GM19328 (cell line): Measurements from ENCODE around the gene SLC41A1.

ENCODE experiments used
- ATAC-seq: cut with Tn5 transposase; IDR thresholded peaks from one replicate; pipeline ENCODE4 v1.9.1; 2021; ENCODE audit warnings: mild to moderate bottlenecking, moderate library complexity; ENCODE audit not compliant: unreplicated experiment

SLC41A1 gene

DNA sequence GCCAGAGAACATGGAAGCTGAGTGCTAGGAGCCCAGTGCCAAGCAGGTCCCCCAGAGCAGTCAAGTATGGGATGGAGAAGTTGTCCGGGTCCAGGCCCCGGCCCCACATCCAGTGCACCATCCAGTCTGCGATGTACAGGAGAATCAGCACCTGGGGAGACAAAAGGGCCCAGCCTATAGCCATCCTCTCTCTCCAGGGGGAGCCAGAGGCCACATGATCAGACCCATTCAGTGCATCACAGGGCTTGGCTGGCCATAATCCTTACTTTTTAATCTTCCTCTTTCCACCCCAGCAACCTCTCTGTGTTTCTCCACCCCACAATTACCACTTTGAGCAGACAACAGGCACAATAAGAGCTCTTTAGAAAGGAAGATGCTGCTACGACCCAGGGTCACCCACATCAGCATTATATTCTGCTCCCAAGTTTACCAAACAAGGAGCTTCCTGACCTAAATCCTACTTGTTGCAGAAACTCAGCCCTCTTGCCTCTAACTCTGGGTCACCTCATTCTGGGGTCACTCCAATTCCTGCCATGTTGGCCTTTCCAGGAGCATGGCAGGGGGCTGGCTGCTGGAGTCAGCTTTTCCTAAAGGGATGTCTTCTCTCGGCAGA lies 21.3 kb downstream of the SLC41A1 start:
- ATAC-seq: no peak

- no peak for ATAC-seq
Measured at GRCh38 chr1:205787287-205787916, 25.6 kb downstream of the SLC41A1 start.

DNA sequence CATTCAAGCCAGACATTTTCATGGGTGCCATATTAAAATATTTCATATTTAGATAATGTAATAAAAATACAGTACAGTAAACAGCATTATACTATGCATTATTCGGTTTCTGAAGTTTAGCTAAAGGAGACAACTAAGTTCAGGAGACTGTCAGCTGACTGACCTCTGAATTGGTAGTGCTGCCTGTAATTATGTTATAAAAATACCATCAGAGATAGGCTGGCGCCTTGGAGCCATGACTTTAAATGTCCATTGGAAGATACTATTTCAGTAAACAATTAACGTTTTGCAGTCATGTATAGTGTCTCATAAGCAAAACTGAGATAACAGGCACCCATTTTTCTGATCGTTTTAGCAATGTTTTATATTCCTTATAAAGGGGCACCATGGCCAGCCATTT lies 26.4 kb downstream of the SLC41A1 start:
- ATAC-seq: no peak

- ATAC-seq: no peak
Measured at GRCh38 chr1:205785446-205785845, 27.6 kb downstream of the SLC41A1 start.

DNA sequence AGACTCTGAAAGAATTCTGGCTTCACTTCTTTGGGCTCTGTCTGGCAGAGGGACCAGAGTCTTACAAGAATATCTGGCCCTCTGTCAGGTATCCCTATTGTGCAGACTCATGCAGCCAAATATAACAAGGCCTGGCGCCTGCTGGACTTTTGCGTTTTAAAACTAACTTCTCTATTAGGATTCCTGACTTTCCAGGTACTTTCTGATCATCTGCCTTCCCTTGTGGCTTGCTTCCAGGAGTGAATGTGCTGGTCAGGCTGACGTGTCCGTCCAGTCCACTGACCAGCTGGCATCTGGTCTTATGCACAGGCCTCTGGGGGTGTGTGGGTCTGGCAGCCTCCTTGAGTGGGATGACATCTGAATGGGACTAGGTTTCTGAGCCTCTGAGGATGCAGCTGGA lies 29.1 kb downstream of the SLC41A1 start:
- ATAC-seq: no peak

- ATAC-seq: no peak
Measured at GRCh38 chr1:205783433-205783795, 29.6 kb downstream of the SLC41A1 start.

DNA sequence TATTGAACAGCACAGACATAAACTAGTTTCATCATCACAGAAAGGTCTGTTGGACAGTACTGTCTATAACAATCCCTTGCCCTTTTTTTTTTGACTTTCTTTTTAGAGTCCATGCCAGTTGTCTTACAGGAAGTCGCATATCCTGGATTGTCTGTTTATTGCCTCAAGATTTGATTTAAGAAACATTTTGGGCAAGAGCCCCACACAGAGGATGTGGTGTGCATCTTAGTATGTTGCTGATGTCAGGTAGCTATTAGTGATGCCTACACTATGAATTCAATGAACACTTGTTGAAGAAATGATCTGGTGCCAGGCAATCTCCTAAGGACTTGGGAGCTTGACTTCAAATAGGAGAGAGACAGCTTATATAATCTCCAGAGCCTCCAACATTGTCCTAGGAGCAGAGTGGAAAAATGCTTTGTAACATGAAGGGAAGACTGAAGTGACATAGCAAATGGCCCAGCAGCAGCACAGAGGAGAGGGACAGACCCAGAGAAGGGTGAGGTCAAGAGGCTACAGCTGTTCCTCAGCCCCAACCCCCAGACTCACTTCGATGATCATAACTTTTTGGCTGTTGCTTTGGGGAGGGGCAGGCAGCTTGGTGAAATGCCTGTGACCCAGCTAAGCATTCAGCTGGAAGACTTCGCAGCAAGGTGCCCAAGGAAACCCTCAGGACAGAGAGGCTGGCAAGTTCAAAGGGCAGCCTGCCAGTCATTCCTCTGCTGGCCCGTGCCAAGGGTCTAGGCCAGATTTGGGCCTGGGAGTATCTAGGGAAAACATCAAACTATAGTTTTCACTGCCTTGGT lies 30.2 kb downstream of the SLC41A1 start:
- no peak for ATAC-seq

- ATAC-seq: no peak
Measured at GRCh38 chr1:205780335-205780734, 32.7 kb downstream of the SLC41A1 start.

DNA sequence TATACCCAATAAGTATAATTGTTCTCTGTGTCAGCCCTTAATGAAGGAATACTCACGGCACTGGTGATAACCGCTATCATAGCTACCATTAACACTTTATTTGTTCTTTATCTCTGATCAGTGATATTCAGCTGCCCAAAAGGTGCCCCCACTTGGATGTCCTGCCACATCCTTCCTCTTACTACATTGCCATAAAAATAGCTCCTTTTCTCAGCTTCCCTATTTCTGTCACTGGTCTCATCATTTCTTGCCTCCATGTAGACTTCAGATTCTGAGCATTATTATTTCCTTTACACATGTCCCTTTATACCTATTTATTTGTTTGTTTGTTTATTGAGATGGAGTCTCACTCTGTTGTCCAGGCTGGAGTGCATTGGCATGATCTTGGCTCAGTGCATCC lies 35.0 kb downstream of the SLC41A1 start:
- no peak for ATAC-seq

DNA sequence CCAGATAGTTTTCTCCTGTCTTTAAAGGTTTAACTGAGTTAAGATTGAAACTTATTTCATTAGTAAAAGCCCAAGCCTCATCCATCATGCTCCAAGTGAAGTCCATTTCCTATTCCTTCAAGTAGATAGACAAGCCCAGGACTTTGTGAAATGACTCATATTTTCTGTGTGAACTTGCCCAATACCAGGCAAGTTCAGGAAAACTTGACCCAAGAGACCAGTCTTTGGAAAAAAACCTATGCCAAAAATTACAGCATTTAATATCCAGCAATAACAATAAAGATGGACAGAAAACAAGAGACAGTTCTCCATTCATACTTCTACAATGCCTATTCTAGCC lies 37.3 kb downstream of the SLC41A1 start:
- no peak for ATAC-seq

- ATAC-seq: peak; percentile 76
Measured at GRCh38 chr1:205775015-205775716, 37.8 kb downstream of the SLC41A1 start, which contains the start of gene RAB29. TSS of gene RAB29 (minus strand) at chr1:205775482. CDS start at chr1:205774956, 526 bp downstream.

DNA sequence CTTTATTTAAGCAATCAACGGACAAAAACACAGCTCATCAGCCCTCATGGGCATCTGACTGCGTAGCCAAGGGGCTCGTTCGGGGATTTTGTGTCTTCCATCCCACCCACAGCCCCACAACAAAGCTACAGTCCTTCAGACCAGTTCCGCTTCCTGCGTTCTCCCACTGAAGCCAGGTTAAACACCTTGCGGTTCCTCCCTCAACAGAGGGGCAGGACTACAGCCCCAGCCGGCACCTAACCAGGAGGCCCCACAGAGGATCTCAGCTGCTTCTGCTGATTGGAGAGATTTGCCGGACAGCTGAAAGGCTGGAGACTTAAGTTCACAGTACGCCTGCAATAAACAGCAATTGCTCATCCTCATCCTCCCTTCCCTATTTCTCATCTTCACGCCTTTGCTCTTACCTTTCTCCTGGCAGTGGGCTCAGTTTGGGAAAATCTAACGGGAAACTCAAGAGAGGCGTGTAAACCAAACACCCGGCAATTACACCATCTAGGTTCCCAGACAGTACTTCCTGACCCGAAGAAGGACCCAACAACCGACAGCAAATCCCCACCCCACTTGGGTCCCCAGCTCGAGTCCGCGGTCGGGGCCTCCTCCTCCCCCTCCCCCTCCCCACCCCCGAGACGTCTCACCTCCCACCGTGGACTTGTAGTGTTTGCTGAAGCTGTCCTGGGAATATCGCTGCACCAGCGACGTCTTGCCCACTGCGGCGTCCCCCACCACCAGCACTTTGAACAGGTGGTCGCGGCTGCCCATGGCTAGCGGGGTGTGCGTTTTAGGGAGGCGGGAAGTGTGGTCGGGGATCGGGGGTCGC lies 38.6 kb downstream of the SLC41A1 start:
- no peak for ATAC-seq

GRCh38 chr1:205772607-205773032 lies 40.4 kb downstream of the SLC41A1 start:
- ATAC-seq: no peak

DNA sequence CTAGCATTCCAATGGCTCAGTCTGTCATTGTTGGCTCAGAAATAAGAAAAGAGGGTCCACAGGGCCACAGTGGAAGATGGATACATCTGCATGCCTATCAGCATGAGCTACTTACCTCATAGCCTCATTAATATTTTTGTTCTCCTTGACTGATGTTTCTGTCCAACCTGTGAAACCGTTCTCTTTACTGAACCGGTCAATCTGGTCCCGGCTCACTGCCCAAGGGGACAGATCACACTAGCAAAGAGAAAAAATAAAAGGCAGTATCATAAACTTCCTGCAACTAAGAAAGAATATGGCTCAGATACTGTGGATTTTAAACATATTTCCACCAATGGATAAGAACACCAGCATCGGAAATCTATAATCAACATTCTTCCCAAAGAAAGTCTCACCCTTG lies 42.4 kb downstream of the SLC41A1 start:
- ATAC-seq: no peak

DNA sequence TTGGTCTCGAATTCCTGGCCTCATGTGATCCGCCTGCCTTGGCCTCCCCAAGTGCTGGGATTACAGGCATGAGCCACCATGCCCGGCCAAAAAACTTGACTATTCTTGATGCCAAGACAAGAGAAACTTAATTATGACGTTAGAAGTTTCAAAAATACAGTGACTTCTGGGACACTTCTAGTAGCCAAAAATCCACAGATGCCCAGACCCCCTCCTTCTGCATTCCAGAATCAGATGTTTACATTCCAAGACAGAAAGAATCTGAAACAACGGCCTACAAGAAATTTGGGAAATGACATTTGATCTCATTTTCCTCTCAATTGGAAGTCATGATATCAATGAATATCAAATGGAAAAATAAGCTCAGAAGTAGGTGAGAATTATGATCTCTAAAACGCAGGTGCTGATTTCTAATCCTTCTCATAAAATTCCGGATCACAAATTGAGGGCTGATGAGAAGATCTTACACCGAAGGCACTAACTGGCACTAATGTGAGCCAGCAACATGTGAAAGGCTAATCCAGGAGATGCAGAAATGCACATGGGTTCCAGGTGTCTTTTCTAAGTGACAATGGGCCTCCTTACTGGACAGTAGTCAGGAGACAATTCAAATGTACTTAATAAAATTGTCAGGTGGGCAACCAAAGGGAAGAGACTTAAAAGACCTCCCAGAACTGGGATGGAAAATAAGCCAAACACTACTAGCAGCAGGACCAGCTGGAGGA lies 43.2 kb downstream of the SLC41A1 start:
- no peak for ATAC-seq

- no peak for ATAC-seq
Measured at GRCh38 chr1:205767248-205767647, 45.8 kb downstream of the SLC41A1 start.

DNA sequence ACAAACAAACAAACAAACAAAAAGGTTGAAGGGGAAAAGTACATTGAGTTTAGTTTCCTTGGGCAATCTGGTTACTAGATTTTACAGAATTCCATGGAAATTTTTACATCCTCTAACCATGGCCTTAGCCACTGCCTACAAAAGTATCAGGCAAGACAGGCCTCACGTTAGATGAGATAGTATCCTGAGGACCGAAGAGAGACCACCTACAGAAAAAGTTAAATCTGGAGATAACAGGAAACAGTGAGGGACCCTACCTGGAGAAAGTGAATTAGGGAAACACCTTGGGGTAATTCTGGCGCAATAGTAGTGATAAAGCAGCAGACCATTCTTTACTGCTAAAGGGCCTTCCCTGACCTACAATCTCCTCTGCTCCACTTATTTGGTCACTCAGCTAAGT lies 46.4 kb downstream of the SLC41A1 start:
- no peak for ATAC-seq

- no peak for ATAC-seq
Measured at GRCh38 chr1:205766038-205766437, 47.0 kb downstream of the SLC41A1 start.

- no peak for ATAC-seq
Measured at GRCh38 chr1:205764578-205764977, 48.4 kb downstream of the SLC41A1 start.

GRCh38 chr1:205763980-205764379 lies 49.0 kb downstream of the SLC41A1 start:
- no peak for ATAC-seq
